HG03159 (cell line): ENCODE data around the gene ZNF18.

Source experiments
- ATAC-seq: cut with Tn5 transposase; IDR thresholded peaks from one replicate; pipeline ENCODE4 v1.9.1; 2021; ENCODE audit warnings: mild to moderate bottlenecking, moderate library complexity; ENCODE audit not compliant: unreplicated experiment

Gene ZNF18

GRCh38 chr17:11997147-11997971 lies at the start of gene ZNF18:
TSS of gene ZNF18 (minus strand) at chr17:11997475. CDS start at chr17:11992829, 4,646 bp downstream.
- peak; percentile 95 for ATAC-seq

- ATAC-seq: no peak
These were observed 49.5 kb upstream of the ZNF18 start for GRCh38 chr17:12046786-12047185.

DNA sequence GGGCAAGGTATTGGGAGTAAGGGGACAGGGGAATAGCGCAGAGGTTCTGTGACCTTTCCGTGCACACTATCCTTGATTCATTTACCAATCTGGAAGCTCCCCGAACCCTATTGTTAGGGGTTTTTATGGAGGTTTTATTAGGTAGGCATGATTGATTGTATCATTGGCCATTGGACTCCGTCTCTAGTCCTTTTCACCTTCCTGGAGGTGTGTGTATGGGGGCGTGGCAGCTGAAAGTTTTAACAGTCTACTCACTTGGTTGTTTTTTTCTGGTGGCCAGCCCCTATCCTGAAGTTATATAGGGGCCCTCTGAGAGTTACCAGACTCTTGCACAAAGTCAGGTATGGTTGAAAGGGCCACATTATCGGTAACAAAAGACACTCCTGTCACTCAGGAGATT lies 46.4 kb upstream of the ZNF18 start:
- no peak for ATAC-seq

GRCh38 chr17:12041312-12041711 lies 44.0 kb upstream of the ZNF18 start:
- ATAC-seq: no peak

- no peak for ATAC-seq
These were observed 43.2 kb upstream of the ZNF18 start for GRCh38 chr17:12040478-12040877.

- ATAC-seq: no peak
These were observed 40.7 kb upstream of the ZNF18 start for GRCh38 chr17:12037970-12038369.

DNA sequence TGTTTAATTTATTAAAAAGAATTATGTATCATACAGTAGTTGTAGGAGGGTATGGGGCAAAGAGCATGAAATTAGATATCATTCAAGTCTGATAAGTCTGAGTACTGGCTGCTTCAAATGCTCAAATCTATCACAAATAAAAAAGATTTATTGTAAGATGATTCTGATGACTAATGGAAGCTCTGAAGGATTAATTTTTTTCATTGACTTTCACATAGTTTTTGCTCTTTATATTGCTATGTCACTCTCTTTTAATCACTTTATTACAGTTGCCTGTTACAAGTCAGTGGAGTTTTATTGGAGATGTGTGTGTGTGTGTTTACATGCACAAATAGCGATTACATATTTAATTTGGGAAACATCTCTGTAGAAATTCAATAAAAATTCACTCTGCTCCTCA lies 38.4 kb upstream of the ZNF18 start:
- ATAC-seq: no peak

DNA sequence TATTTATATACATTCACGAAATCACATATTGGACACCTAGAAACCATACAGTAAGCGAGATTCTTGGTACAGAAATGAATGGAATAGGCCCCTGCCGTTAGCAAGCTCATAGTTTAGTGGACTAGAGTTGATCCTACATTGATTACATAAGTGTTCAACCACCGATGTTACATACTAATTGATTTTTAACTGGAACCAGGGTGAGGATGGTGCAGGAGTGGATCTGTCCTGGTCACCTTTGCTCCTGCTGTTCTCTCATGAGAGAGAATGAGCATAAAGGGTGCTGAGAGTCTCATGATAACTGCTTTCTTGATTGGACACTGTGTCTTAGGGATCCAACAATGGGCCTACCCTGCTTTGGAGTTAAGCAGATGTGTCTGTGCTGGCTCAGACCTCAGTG lies 37.3 kb upstream of the ZNF18 start:
- no peak for ATAC-seq

- no peak for ATAC-seq
These were observed 31.3 kb upstream of the ZNF18 start for GRCh38 chr17:12028611-12029010.

- no peak for ATAC-seq
These were observed 30.4 kb upstream of the ZNF18 start for GRCh38 chr17:12027658-12028057.

- no peak for ATAC-seq
These were observed 27.1 kb upstream of the ZNF18 start for GRCh38 chr17:12024327-12024726.

DNA sequence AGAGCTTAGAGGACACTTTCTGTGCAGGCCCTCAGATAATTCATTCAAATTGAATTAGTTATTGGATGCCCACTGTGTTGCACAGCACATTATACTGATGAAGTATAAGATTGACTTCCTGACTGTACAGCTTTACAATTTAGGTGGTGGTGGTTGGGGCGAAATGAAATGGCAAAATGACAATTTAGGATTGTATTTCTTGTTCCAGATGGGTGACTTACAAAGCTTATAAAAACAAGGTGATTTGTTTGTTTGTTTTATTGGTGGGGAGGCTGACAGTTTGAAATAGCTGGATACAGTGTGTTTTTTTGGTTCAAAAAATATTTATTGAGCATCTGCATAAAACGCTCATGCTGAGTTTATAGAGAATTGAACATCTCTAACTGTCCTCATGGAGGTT lies 25.0 kb upstream of the ZNF18 start:
- no peak for ATAC-seq

- ATAC-seq: no peak
These were observed 24.4 kb upstream of the ZNF18 start for GRCh38 chr17:12021623-12022140.

- ATAC-seq: peak; percentile 96
These were observed 23.7 kb upstream of the ZNF18 start, which contains the start of gene MAP2K4 for GRCh38 chr17:12020642-12021622. TSS of gene MAP2K4 (plus strand) at chr17:12020877. CDS start at chr17:12020887, 10 bp downstream.

DNA sequence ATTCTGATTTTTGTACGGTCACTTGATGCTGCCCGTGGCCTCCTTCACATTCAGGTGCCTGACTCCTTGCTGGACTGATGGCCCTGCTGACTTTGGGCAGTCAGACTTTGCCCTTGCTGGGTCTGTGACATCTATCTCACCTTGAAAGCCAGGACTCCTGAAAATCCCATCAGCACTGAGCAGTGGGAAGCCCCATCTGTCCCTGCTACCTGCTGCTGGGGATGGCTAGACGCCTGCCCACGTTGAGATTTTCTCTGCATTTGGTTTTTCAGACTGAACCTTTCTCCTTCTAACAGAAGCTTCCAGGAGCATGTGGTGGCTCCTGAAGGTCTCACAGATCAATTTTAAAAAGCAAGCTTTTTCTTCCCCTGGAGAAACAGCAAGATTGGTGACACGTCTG lies 10.2 kb upstream of the ZNF18 start:
- ATAC-seq: no peak

DNA sequence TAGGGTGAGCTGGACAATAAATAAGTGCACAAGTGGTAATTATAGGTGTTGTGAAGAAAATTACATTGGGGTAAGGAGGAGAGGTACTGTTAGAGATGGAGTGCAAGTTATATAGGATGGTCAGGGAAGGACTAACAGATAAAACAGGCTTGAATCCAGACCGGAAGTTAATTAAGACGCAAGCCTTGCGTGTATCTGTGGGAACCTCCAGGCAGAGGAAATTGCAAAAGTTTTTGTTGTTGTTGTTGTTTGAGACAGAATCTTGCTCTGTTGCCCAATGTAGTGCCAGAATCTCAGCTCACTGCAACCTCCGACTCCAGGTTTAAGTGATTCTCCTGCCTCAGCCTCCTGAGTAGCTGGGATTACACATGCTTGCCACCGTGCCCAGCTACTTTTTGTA lies 2.4 kb upstream of the ZNF18 start:
- no peak for ATAC-seq

DNA sequence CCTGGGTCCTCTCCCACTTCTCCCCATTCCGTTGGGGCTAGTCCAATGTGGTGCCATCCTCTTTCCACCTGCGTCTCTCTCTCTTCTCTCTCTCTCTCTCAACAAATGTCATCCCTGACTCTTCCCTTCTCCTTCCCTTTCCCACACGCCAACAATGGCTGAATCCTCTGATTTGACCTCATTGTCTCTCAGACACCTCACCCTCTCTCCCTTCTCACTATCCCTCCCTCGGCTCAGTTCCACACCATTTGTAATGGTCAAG lies 628 bp upstream of the ZNF18 start:
- ATAC-seq: no peak

DNA sequence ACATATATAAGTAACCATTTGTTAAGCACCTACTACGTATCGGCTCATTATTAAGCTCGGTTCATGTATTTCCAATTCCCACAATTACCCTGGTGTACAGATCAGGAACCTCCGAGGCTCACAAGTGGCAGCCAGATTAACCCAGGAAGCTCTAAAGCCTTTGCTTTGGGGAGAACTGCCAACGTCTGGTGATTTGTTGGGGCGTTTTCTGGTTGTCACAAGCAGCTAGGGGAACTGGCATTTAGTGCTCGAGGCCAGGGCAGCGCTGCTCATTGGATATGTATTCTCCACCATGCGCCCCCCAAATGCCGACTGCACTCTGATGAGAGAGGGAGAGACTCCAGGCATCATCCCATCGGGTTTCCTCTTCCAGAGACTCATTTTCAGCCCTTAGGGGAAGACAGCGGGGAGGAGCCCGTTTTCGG lies 541 bp downstream of the ZNF18 start:
- ATAC-seq: peak; percentile 42

DNA sequence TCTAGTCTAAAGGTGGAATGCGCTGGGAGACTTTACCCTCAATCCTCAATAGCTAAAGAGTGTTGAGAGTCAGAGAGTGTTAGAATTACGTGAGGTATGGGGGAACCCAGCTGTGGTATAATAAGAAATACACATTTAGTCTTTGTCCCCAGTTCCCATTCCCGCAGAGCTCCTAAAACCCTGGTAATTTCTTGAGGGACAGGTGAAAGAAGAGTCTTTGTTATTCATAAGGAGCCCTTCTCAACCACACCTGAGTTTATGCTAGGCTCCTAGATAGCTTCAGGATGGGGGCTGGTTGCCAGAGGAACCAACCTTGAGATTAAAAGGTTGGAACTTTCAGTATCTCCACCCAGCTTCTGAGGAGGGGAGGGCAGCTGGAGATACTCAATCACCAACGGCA lies 5.8 kb downstream of the ZNF18 start:
- ATAC-seq: no peak

DNA sequence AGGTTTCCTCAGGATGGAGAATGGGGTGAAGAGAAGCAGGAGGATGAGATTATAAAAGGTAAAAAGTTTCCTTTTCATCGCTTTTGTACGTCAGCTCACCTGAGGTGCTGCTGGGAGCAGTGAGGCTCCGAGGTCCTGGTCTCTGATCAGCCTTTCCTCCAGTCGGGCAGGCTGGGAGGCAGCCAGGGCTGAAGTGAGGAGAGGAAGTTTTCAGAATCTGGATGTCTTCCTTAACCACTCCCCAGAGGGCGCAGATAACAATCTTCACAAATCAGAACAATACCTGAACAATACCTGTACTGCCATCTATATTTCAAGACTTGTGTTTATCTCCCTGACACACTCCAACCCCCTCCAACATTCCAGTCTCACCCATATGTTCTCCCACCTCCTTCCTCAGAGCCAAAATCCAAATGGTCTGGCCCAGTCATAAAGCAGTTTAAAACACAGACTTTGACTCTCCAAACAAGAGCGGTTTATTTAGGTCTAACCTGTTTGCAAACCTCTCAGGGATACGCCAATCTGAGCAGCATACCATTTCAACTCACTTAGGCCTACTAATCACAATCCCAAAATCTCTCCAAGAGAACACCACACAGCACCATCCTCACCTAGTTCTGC lies 6.8 kb downstream of the ZNF18 start:
- ATAC-seq: no peak

DNA sequence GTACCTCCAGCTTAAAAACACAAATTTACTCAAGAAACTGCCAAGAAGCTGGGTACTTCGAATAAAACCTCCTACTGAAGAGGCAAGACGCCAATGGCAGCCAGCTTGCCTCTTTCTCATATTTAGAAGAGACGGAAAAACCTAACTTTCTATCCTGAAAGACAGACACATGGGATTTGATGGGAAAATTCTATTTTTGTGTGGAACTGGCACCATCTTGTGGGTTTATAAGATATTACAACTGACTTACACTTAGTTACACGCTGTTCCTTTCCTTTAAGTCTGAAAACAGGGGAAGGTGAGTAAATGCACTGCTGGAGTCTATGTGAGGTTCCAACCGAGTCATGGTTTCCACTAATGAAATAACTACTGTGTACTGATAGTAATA lies 10.3 kb downstream of the ZNF18 start:
- ATAC-seq: no peak
